ENCODE data around the gene CERKL. TPM values are rescaled to one million over a fixed set of nuclear protein-coding genes. Genes with fewer than 3 reads are reported as not detected.
A peak's percentile ranks its signal among the peaks of the same experiment; 100 is the strongest.

CERKL gene
- total and polyA plus RNA-seq, 2 of the 13 experiments (the other 11 are each of a cell fraction or from before 2014, with no cell fraction given), result not detected

DNA sequence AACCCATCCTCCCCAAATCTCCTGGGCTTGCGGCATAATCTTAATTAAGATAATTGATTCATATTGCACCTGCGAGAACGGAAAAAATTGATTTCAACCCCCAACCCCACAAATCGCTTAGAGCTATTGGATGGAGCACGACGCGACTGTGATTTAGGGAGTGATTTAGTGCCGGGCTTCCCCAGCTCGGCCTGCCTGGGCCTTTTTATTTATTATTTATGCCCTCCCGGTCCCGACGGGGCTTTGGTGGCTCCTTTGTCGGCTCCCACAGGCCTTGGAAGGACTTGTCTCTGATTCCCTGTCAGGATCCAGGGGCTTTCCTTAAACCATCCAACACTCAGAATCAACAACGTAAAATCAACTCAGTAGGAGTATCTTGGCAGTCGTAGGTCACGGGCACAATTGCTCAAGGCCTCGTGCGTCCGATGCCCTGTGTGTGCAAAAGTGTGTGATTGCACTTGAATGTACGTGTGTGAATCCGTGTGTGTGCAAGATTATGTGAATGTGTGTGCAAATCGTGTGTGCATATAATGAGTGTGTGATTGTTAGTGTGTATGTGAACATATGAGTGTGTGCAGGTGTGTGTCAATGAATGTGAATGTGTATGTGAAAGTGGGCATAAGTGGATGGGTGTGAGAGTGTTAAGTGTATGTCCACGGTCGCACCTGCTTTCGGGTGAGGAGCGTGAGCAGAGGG lies 27.7 kb upstream of the CERKL start (continued):
- TF ChIP-seq ZNF615 (CRISPR knock-in tag; IDR thresholded peaks at IDR 0.05; ENCODE audit: borderline replicate concordance) (no peak), SKI (IDR thresholded peaks at IDR 0.05; ENCODE audit: partially characterized antibody) (no peak)

- H3K36me3 ChIP-seq (replicated peaks in 1 of 2; ENCODE audit: control insufficient read depth in 1 of 2, insufficient read depth in 2 of 2, low read length in 2 of 2), result no peaks in the 10 kb centered on the region
- in situ Hi-C loops (cut with HindIII; ENCODE audit: extremely low pct_ligation_motif_present, low pct_unique_long_range_greater_than_20kb) (no loop called here), intact Hi-C loops (cut with micrococcal nuclease; ENCODE audit: unreplicated experiment) (no loop called here)
- FAIRE-seq (no peak), ATAC-seq (peak; percentile 36), DNase-seq (ENCODE audit: low spot score) (no peak)
- H3K4me2 ChIP-seq (ENCODE audit: low read depth, low read length), result no peak overlapping the region
- H3K27me3 ChIP-seq (ENCODE audit: control insufficient read depth in 1 of 2, insufficient read depth in 2 of 2, low read length in 2 of 2), result peaks cover 9 to 54% of the 10 kb centered on the region in 2 experiments
- no peaks in the 10 kb centered on the region for H3K4me1 ChIP-seq (ENCODE audit: insufficient read depth, low read length)
- 29% methylated on average over 70 of the region's 85 CpGs for WGBS (ENCODE audit: low lambda C conversion rate)
- CTCF ChIA-PET (ENCODE audit: low intra/inter-chr PET ratio, low total read pairs), result no interaction called here
- TF ChIP-seq ZNF558 (CRISPR knock-in tag; IDR thresholded peaks at IDR 0.05; ENCODE audit: borderline replicate concordance), result no peak
- 0 out of 2 replicates have a peak, but pooled peaks have one; percentile 11 for TF ChIP-seq EZH2 (conservative IDR thresholded peaks at IDR 0.05; ENCODE audit: low read depth, low read length)
- peak; percentile 76 for TF ChIP-seq HNRNPK (IDR thresholded peaks at IDR 0.05; ENCODE audit: low read depth, low read length, poor library complexity, severe bottlenecking)
- H3K79me2 ChIP-seq (ENCODE audit: insufficient read depth, low read length), result no peaks in the 10 kb centered on the region
- no peaks in the 10 kb centered on the region for H3K9me3 ChIP-seq (ENCODE audit: low read length)
- no peak overlapping the region for H3K27ac ChIP-seq (ENCODE audit: extremely low read length, insufficient read depth, low read length)
- H3K4me3 ChIP-seq (replicated peaks in 1 of 3; ENCODE audit: insufficient read depth in 1 of 3, low read depth in 2 of 3, low read length in 3 of 3), result no peak overlapping the region
- POLR2A ChIA-PET, result no interaction called here
- BruUV-seq (replicated peaks), result no TSS peak
- H4K20me1 ChIP-seq (ENCODE audit: insufficient read depth, low read length), result no peaks in the 10 kb centered on the region; the same call in 1 of the 2 replicates
- no peak overlapping the region for H2AFZ ChIP-seq (ENCODE audit: low read length)
- no peak overlapping the region for H3K9ac ChIP-seq (ENCODE audit: insufficient read depth, low read depth, low read length)
Measured at GRCh38 chr2:181683518-181684453, 26.9 kb upstream of the CERKL start.
